Erythroblast (primary cell): ENCODE results near the gene CNGB1.

Source experiments
- GATA1 ChIP-seq: IDR thresholded peaks from 2 replicates; pipeline ENCODE4 v1.6.1; 2011; ENCODE audit warnings: low read depth, mild to moderate bottlenecking, control low read depth, low read length, moderate library complexity
- POLR2A ChIP-seq: IDR thresholded peaks from 2 replicates; pipeline ENCODE4 v1.6.1; 2011; ENCODE audit warnings: mild to moderate bottlenecking, low read length

GRCh38 chr16:57882206-57882605, 88.7 kb downstream of the CNGB1 start:
- TF ChIP-seq POLR2A = no peak
- TF ChIP-seq GATA1 = no peak
